ENCODE data around the gene LYSMD4. TPM values are rescaled to one million over a fixed set of nuclear protein-coding genes. Genes with fewer than 3 reads are reported as not detected.

The LYSMD4 gene
- total RNA-seq, 1 experiment from 2014 or later = 14.9 TPM

GRCh38 chr15:99763827-99764226 lies 30.6 kb upstream of the LYSMD4 start:
- H3K4me3 Mint-ChIP-seq = no peak overlapping the region
- no peak overlapping the region for H3K27ac Mint-ChIP-seq
- H3K27me3 Mint-ChIP-seq (ENCODE audit: low read depth) = no peaks in the 10 kb centered on the region
- H3K4me1 Mint-ChIP-seq = no peaks in the 10 kb centered on the region
- no peaks in the 10 kb centered on the region for H3K36me3 Mint-ChIP-seq
- TF ChIP-seq, protein P1, sequence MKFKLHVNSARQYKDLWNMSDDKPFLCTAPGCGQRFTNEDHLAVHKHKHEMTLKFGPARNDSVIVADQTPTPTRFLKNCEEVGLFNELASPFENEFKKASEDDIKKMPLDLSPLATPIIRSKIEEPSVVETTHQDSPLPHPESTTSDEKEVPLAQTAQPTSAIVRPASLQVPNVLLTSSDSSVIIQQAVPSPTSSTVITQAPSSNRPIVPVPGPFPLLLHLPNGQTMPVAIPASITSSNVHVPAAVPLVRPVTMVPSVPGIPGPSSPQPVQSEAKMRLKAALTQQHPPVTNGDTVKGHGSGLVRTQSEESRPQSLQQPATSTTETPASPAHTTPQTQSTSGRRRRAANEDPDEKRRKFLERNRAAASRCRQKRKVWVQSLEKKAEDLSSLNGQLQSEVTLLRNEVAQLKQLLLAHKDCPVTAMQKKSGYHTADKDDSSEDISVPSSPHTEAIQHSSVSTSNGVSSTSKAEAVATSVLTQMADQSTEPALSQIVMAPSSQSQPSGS (CRISPR knock-in tag; IDR thresholded peaks at IDR 0.05; ENCODE audit: borderline replicate concordance, low read depth) = no peak
- TF ChIP-seq ZNF671 (CRISPR knock-in tag; IDR thresholded peaks at IDR 0.05) (no peak), SMAD4 (CRISPR knock-in tag; IDR thresholded peaks at IDR 0.05) (no peak), STAT6 (CRISPR knock-in tag; conservative IDR thresholded peaks at IDR 0.05; ENCODE audit: low read depth) (no peak), RELA (CRISPR knock-in tag; IDR thresholded peaks at IDR 0.05; ENCODE audit: borderline replicate concordance) (no peak), ATF1 (CRISPR knock-in tag; IDR thresholded peaks at IDR 0.05) (no peak), MYBL2 (CRISPR knock-in tag; IDR thresholded peaks at IDR 0.05) (no peak), ZNF416 (CRISPR knock-in tag; IDR thresholded peaks at IDR 0.05) (no peak), ZNF219 (CRISPR knock-in tag; IDR thresholded peaks at IDR 0.05; ENCODE audit: borderline replicate concordance) (no peak), TEAD1 (CRISPR knock-in tag; IDR thresholded peaks at IDR 0.05) (no peak), USF1 (CRISPR knock-in tag; IDR thresholded peaks at IDR 0.05) (no peak), GABPB1 (CRISPR knock-in tag; IDR thresholded peaks at IDR 0.05) (no peak), ESRRA (CRISPR knock-in tag; IDR thresholded peaks at IDR 0.05; ENCODE audit: borderline replicate concordance) (no peak)
- TF ChIP-seq, protein P2, sequence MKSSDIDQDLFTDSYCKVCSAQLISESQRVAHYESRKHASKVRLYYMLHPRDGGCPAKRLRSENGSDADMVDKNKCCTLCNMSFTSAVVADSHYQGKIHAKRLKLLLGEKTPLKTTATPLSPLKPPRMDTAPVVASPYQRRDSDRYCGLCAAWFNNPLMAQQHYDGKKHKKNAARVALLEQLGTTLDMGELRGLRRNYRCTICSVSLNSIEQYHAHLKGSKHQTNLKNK (CRISPR knock-in tag; IDR thresholded peaks at IDR 0.05) = no peak
- TF ChIP-seq, protein P3, sequence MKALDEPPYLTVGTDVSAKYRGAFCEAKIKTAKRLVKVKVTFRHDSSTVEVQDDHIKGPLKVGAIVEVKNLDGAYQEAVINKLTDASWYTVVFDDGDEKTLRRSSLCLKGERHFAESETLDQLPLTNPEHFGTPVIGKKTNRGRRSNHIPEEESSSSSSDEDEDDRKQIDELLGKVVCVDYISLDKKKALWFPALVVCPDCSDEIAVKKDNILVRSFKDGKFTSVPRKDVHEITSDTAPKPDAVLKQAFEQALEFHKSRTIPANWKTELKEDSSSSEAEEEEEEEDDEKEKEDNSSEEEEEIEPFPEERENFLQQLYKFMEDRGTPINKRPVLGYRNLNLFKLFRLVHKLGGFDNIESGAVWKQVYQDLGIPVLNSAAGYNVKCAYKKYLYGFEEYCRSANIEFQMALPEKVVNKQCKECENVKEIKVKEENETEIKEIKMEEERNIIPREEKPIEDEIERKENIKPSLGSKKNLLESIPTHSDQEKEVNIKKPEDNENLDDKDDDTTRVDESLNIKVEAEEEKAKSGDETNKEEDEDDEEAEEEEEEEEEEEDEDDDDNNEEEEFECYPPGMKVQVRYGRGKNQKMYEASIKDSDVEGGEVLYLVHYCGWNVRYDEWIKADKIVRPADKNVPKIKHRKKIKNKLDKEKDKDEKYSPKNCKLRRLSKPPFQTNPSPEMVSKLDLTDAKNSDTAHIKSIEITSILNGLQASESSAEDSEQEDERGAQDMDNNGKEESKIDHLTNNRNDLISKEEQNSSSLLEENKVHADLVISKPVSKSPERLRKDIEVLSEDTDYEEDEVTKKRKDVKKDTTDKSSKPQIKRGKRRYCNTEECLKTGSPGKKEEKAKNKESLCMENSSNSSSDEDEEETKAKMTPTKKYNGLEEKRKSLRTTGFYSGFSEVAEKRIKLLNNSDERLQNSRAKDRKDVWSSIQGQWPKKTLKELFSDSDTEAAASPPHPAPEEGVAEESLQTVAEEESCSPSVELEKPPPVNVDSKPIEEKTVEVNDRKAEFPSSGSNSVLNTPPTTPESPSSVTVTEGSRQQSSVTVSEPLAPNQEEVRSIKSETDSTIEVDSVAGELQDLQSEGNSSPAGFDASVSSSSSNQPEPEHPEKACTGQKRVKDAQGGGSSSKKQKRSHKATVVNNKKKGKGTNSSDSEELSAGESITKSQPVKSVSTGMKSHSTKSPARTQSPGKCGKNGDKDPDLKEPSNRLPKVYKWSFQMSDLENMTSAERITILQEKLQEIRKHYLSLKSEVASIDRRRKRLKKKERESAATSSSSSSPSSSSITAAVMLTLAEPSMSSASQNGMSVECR (CRISPR knock-in tag; IDR thresholded peaks at IDR 0.05; ENCODE audit: borderline replicate concordance) = no peak
- TF ChIP-seq, protein P4, sequence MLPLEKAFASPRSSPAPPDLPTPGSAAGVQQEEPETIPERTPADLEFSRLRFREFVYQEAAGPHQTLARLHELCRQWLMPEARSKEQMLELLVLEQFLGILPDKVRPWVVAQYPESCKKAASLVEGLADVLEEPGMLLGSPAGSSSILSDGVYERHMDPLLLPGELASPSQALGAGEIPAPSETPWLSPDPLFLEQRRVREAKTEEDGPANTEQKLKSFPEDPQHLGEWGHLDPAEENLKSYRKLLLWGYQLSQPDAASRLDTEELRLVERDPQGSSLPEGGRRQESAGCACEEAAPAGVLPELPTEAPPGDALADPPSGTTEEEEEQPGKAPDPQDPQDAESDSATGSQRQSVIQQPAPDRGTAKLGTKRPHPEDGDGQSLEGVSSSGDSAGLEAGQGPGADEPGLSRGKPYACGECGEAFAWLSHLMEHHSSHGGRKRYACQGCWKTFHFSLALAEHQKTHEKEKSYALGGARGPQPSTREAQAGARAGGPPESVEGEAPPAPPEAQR (CRISPR knock-in tag; IDR thresholded peaks at IDR 0.05) = no peak
- ATAC-seq (no peak), DNase-seq (ENCODE audit: low spot score) (no peak)
- H3K9me3 Mint-ChIP-seq = no peaks in the 10 kb centered on the region
- ChIA-PET POLR2A (no interaction called here), CTCF (no interaction called here)
